Mucosa of descending colon (tissue), 3 donors: Measurements from ENCODE around the gene PLEKHA6. TPM values are rescaled to one million over a fixed set of nuclear protein-coding genes. Genes with fewer than 3 reads are reported as not detected.
"Not testable (repeated sequence)": the region's sequence is repeated elsewhere in the genome, so short reads cannot be mapped to it uniquely, and the experiment has no call there.

Experiments used
- ATAC-seq: fragments of 200-7000 bp; cut with Tn5 transposase; one replicate; pipeline ENCODE4 v1.9.1; 2020; ENCODE audit warnings: mild to moderate bottlenecking, moderate library complexity
- DNase-seq, 3 donors: peaks; one replicate each; pipeline ENCODE4 v3.0.0-alpha.2; 2020
- H3K36me3 ChIP-seq: fragments of 200-600 bp; one replicate; pipeline ENCODE4 v1.8.0; 2021; ENCODE audit warnings: low read depth, mild to moderate bottlenecking
- H3K4me1 ChIP-seq: fragments of 200-600 bp; one replicate; pipeline ENCODE4 v1.8.0; 2021; ENCODE audit warnings: low read depth, mild to moderate bottlenecking
- H3K4me3 ChIP-seq: fragments of 200-600 bp; one replicate; pipeline ENCODE4 v1.8.0; 2021; ENCODE audit warnings: mild to moderate bottlenecking
- H3K9me3 ChIP-seq: fragments of 200-600 bp; one replicate; pipeline ENCODE4 v1.8.0; 2021; ENCODE audit warnings: mild to moderate bottlenecking
- CTCF ChIP-seq: fragments of 200-600 bp; IDR thresholded peaks from one replicate; pipeline ENCODE4 v1.8.0; 2022; ENCODE audit warnings: antibody characterized with exemption, mild to moderate bottlenecking
- intact Hi-C, 2 donors: fragments of 100-400 bp; cut with DNase I in 1 of 2; cut with micrococcal nuclease in 1 of 2; formaldehyde crosslinking; loops; one replicate each; pipeline versions ENCODE4 v1.11.0 to v1.11.1; 2022; cut with DNase I, micrococcal nuclease
- total RNA-seq, 3 donors: library from RNA; stranded (reverse); fragmentation: NEBNext Ultra II Directional in 2 of 3; extraction: Animal tissue kit (Norgen Biotek cat#: 25700) in 2 of 3; gene quantifications; one replicate each; pipeline versions ENCODE4 v1.2.1 to v1.2.4, GENCODE V29; 2021 to 2023
- donor health status: DM: no; HTN: no; CAD: no; lungs with moderate emphysema.
- donor health status: DM: no; HTN: no; CAD: no.
- donor health status: DM: no; HTN: yes; CAD: no.

Gene PLEKHA6
- total RNA-seq, 3 donors from 2014 or later: 82.4 to 154 (median 115) TPM

- intact Hi-C loops: no loop called here
- ATAC-seq: no peak
- Histone ChIP-seq H3K4me1 (peaks cover 22% of the 10 kb centered on the region), H3K9me3 (no peaks in the 10 kb centered on the region), H3K36me3 (no peaks in the 10 kb centered on the region), H3K4me3 (no peak overlapping the region)
- DNase-seq: no peak
- no peak for TF ChIP-seq CTCF
Measured at GRCh38 chr1:204316164-204316563, 43.6 kb downstream of the PLEKHA6 start.

- H3K9me3 ChIP-seq: no peaks in the 10 kb centered on the region
- H3K4me3 ChIP-seq: no peak overlapping the region
- no peak for TF ChIP-seq CTCF
- H3K36me3 ChIP-seq: no peaks in the 10 kb centered on the region
- intact Hi-C loops: no loop called here
- ATAC-seq (no peak), DNase-seq (no peak)
- peaks cover 12% of the 10 kb centered on the region for H3K4me1 ChIP-seq
Measured at GRCh38 chr1:204314893-204315658, 44.7 kb downstream of the PLEKHA6 start.

- Histone ChIP-seq H3K4me1 (peaks cover 10% of the 10 kb centered on the region), H3K4me3 (no peak overlapping the region), H3K36me3 (no peaks in the 10 kb centered on the region), H3K9me3 (no peaks in the 10 kb centered on the region)
- TF ChIP-seq CTCF: no peak
- DNase-seq (no peak), ATAC-seq (peak; percentile 90)
- intact Hi-C loops: no loop called here
Measured at GRCh38 chr1:204314171-204314892, 45.4 kb downstream of the PLEKHA6 start.

GRCh38 chr1:204313675-204314074 is 46.1 kb downstream of the PLEKHA6 start:
- Histone ChIP-seq H3K36me3 (no peaks in the 10 kb centered on the region), H3K4me3 (no peak overlapping the region), H3K9me3 (no peaks in the 10 kb centered on the region), H3K4me1 (peaks cover 10% of the 10 kb centered on the region)
- no peak for ATAC-seq
- intact Hi-C loops: no loop called here
- no peak for DNase-seq
- TF ChIP-seq CTCF: no peak

GRCh38 chr1:204310970-204311369 is 48.8 kb downstream of the PLEKHA6 start:
- ATAC-seq, H3K4me1 ChIP-seq, DNase-seq, H3K36me3 ChIP-seq, H3K9me3 ChIP-seq, intact Hi-C loops, H3K4me3 ChIP-seq: not testable (repeated sequence)

- Histone ChIP-seq H3K4me3 (no peak overlapping the region), H3K36me3 (no peaks in the 10 kb centered on the region), H3K9me3 (no peaks in the 10 kb centered on the region), H3K4me1 (no peaks in the 10 kb centered on the region)
- no peak for TF ChIP-seq CTCF
- ATAC-seq (no peak), DNase-seq (no peak)
- intact Hi-C loops: no loop called here
Measured at GRCh38 chr1:204308023-204308628, 51.6 kb downstream of the PLEKHA6 start.
